SK-N-SH (cell line): ENCODE data around the gene CSNK1G3. TPM values are rescaled to one million over a fixed set of nuclear protein-coding genes. Genes with fewer than 3 reads are reported as not detected.

ENCODE experiments used
- CTCF ChIA-PET: fragments of 300-600, 350-600 bp; formaldehyde crosslinking; extraction: SDS; loops from one replicate; lab custom pipeline; 2021; lab: Yijun Ruan, JAX
- POLR2A ChIA-PET: fragments of 350-600 bp; sonication (Branson Sonifier 250); formaldehyde crosslinking; extraction: SDS; loops from one replicate; lab custom pipeline; 2020; ENCODE audit warnings: antibody characterized with exemption, inconsistent platforms; lab: Yijun Ruan, JAX
- DNase-seq: peaks from one replicate; pipeline ENCODE4 v3.0.0; 2012
- H2AFZ ChIP-seq: fragments of 200-600 bp; sonication (generic); 2 replicates; pipeline ENCODE4 v1.8.1; 2016; ENCODE audit warnings: antibody characterized with exemption, mild to moderate bottlenecking, low read depth
- H3F3A ChIP-seq: fragments of 200-600 bp; sonication (generic); replicated peaks from 2 replicates; pipeline ENCODE3; 2016; ENCODE audit warnings: antibody characterized with exemption, mild to moderate bottlenecking; ENCODE audit not compliant: insufficient read depth
- H3K27ac ChIP-seq, 2 experiments: fragments of 200-500 bp in 1 of 2; fragments of 200-600 bp in 1 of 2; sonication (Bioruptor generic) in 1 of 2; sonication (generic), shearing (Covaris generic) in 1 of 2; 2 replicates each; pipeline versions ENCODE4 v1.5.1 to v1.6.1; 2014 to 2016; ENCODE audit warnings: low read depth in 2 of 2, inconsistent platforms in 1 of 2, low read length in 1 of 2, mild to moderate bottlenecking in 1 of 2, mixed read lengths in 1 of 2
- H3K27me3 ChIP-seq: fragments of 200-600 bp; sonication (generic), shearing (Covaris generic); 2 replicates; pipeline ENCODE4 v1.6.1; 2016; ENCODE audit warnings: mixed run types; ENCODE audit not compliant: insufficient read depth
- H3K36me3 ChIP-seq, 2 experiments: fragments of 200-500 bp in 1 of 2; fragments of 200-600 bp in 1 of 2; sonication (Bioruptor generic) in 1 of 2; sonication (generic) in 1 of 2; replicated peaks in 1 of 2; 2 replicates each; pipeline versions ENCODE3 to v1.5.1; 2014 to 2016; ENCODE audit warnings: low read length in 1 of 2, mild to moderate bottlenecking in 1 of 2; ENCODE audit not compliant: insufficient read depth in 2 of 2, control insufficient read depth in 1 of 2
- H3K4me1 ChIP-seq, 2 experiments: fragments of 200-500 bp in 1 of 2; fragments of 200-600 bp in 1 of 2; sonication (Bioruptor generic) in 1 of 2; sonication (generic), shearing (Covaris generic) in 1 of 2; 2 replicates each; pipeline versions ENCODE4 v1.5.1 to v1.6.1; 2014 to 2016; ENCODE audit warnings: low read depth in 1 of 2, low read length in 1 of 2, mixed run types in 1 of 2; ENCODE audit not compliant: insufficient read depth in 2 of 2, control insufficient read depth in 1 of 2
- H3K4me2 ChIP-seq: fragments of 200-600 bp; sonication (generic), shearing (Covaris generic); 2 replicates; pipeline ENCODE4 v1.6.1; 2017; ENCODE audit warnings: mixed run types
- H3K4me3 ChIP-seq, 2 experiments: fragments of 200-500 bp in 1 of 2; fragments of 200-600 bp in 1 of 2; sonication (Bioruptor generic) in 1 of 2; sonication (generic), shearing (Covaris generic) in 1 of 2; 2 replicates each; pipeline versions ENCODE4 v1.5.1 to v1.8.1; 2014 to 2016; ENCODE audit warnings: low read depth in 2 of 2, inconsistent platforms in 1 of 2, low read length in 1 of 2, mild to moderate bottlenecking in 1 of 2, mixed read lengths in 1 of 2, moderate library complexity in 1 of 2
- H3K79me2 ChIP-seq: fragments of 200-600 bp; sonication (generic); 2 replicates; pipeline ENCODE4 v1.8.1; 2017; ENCODE audit warnings: mild to moderate bottlenecking; ENCODE audit not compliant: insufficient read depth
- H3K9ac ChIP-seq: fragments of 200-600 bp; sonication (generic); 2 replicates; pipeline ENCODE4 v1.6.1; 2017; ENCODE audit warnings: mixed run types
- H3K9me2 ChIP-seq: fragments of 200-600 bp; sonication (generic); 2 replicates; pipeline ENCODE4 v1.6.1; 2017; ENCODE audit warnings: mixed run types
- H3K9me3 ChIP-seq: fragments of 200-600 bp; sonication (generic); 2 replicates; pipeline ENCODE4 v1.6.1; 2017; ENCODE audit warnings: mixed run types, mild to moderate bottlenecking, moderate library complexity
- H4K20me1 ChIP-seq: fragments of 200-600 bp; sonication (generic); 2 replicates; pipeline ENCODE4 v1.6.1; 2017; ENCODE audit warnings: mild to moderate bottlenecking, mixed run types; ENCODE audit not compliant: insufficient read depth
- CHD2 ChIP-seq: fragments of 150-350 bp; IDR thresholded peaks from 2 replicates; pipeline ENCODE4 v1.6.1; 2018; ENCODE audit warnings: low read length; ENCODE audit not compliant: partially characterized antibody
- ELF1 ChIP-seq: IDR thresholded peaks from 2 replicates; pipeline ENCODE4 v1.4.0; 2012
- EP300 ChIP-seq, 2 experiments: IDR thresholded peaks; 2 replicates each; pipeline versions ENCODE4 v1.4.0 to v1.6.1; 2012; ENCODE audit warnings: borderline replicate concordance in 1 of 2, low read depth in 1 of 2, low read length in 1 of 2
- GABPA ChIP-seq: IDR thresholded peaks from 2 replicates; pipeline ENCODE4 v1.4.0; 2012; ENCODE audit warnings: low read depth, mild to moderate bottlenecking
- GATA2 ChIP-seq: sonication (generic); formaldehyde crosslinking; IDR thresholded peaks from 2 replicates; pipeline ENCODE4 v1.5.0; 2020; ENCODE audit warnings: mild to moderate bottlenecking, missing genetic modification reagents
- MEF2A ChIP-seq: IDR thresholded peaks from 2 replicates; pipeline ENCODE4 v1.4.0; 2012; ENCODE audit warnings: low read depth, borderline replicate concordance
- MXI1 ChIP-seq: IDR thresholded peaks from 2 replicates; pipeline ENCODE4 v1.6.1; 2012; ENCODE audit warnings: mild to moderate bottlenecking, low read depth, low read length, improper control_type of control experiment
- RAD21 ChIP-seq: IDR thresholded peaks from 2 replicates; pipeline ENCODE4 v1.6.1; 2012; ENCODE audit warnings: mild to moderate bottlenecking, low read length
- RCOR1 ChIP-seq: fragments of 150-350 bp; IDR thresholded peaks from 2 replicates; pipeline ENCODE4 v1.6.1; 2017; ENCODE audit warnings: antibody characterized with exemption, low read length
- TEAD4 ChIP-seq: IDR thresholded peaks from 2 replicates; pipeline ENCODE4 v1.4.0; 2012; ENCODE audit warnings: mild to moderate bottlenecking, borderline replicate concordance; ENCODE audit not compliant: insufficient read depth
- YY1 ChIP-seq: IDR thresholded peaks from 2 replicates; pipeline ENCODE4 v1.4.0; 2012; ENCODE audit warnings: low read depth, mild to moderate bottlenecking
- whole genome bisulfite sequencing: methylation state at CpG from one replicate; pipeline ENCODE4 v1.1.6; 2017; ENCODE audit warnings: low lambda C conversion rate; 5-methylcytosine and 5-hydroxymethylcytosine counted together
- polyA plus RNA-seq, 3 experiments: library from polyadenylated mRNA; depleted of rRNA; stranded (reverse); fragments of >200 nt; gene quantifications; 2 replicates each; pipeline ENCODE4 v1.2.3, GENCODE V29; 2012
- TF ChIP-seq, protein P1 (sequence below): fragments of 150-350 bp; IDR thresholded peaks from 2 replicates; pipeline ENCODE4 v1.6.1; 2017; ENCODE audit warnings: antibody characterized with exemption, low read length, low read depth, borderline replicate concordance
- TF ChIP-seq, protein P2 (sequence below): fragments of 150-350 bp; IDR thresholded peaks from 2 replicates; pipeline ENCODE4 v1.6.1; 2016; ENCODE audit warnings: mild to moderate bottlenecking, low read depth, low read length
- TF ChIP-seq, protein P3 (sequence below): IDR thresholded peaks from 2 replicates; pipeline ENCODE4 v1.4.0; 2012; ENCODE audit warnings: low read depth, borderline replicate concordance
- TF ChIP-seq, protein P4 (sequence below): IDR thresholded peaks from 2 replicates; pipeline ENCODE4 v1.4.0; 2012; ENCODE audit warnings: low read depth, borderline replicate concordance

CSNK1G3 gene
- polyA plus RNA-seq, 1 of the 3 experiments (the other 2 are of a cell fraction): 13.1 TPM

DNA sequence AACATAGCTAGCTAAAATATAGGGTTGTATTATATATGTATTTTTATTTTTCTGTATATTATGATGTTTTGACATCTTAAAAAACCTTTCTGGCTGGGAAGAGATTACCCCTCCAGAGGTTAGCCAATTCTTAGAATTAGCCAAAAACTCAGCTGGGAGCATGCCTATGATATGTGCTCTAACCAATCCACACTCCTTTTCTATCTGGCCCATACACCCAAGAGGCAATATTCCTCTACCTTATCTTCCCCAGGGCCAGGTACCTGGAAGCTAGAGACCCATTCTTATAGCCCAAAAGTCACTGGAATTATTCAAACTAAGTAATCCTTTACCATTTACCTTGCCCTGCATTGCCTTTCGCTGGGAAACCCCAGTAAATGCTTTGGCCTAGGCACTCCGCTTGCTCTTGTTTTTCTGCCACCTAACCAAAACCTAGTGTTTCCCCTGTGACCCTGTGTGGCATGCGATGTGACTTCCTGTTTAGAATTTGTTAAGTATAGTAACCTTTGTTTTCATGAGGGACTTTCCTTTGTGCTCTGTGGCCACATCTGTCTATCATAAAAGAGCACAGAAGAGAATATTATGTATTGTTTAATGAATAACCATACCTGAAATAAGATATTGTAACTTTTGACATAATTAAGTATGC lies 37.4 kb downstream of the CSNK1G3 start (continued):
- TF ChIP-seq, protein P1, sequence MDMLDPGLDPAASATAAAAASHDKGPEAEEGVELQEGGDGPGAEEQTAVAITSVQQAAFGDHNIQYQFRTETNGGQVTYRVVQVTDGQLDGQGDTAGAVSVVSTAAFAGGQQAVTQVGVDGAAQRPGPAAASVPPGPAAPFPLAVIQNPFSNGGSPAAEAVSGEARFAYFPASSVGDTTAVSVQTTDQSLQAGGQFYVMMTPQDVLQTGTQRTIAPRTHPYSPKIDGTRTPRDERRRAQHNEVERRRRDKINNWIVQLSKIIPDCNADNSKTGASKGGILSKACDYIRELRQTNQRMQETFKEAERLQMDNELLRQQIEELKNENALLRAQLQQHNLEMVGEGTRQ: no peak
- TF ChIP-seq, protein P2, sequence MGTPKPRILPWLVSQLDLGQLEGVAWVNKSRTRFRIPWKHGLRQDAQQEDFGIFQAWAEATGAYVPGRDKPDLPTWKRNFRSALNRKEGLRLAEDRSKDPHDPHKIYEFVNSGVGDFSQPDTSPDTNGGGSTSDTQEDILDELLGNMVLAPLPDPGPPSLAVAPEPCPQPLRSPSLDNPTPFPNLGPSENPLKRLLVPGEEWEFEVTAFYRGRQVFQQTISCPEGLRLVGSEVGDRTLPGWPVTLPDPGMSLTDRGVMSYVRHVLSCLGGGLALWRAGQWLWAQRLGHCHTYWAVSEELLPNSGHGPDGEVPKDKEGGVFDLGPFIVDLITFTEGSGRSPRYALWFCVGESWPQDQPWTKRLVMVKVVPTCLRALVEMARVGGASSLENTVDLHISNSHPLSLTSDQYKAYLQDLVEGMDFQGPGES: no peak
- TF ChIP-seq, protein P3, sequence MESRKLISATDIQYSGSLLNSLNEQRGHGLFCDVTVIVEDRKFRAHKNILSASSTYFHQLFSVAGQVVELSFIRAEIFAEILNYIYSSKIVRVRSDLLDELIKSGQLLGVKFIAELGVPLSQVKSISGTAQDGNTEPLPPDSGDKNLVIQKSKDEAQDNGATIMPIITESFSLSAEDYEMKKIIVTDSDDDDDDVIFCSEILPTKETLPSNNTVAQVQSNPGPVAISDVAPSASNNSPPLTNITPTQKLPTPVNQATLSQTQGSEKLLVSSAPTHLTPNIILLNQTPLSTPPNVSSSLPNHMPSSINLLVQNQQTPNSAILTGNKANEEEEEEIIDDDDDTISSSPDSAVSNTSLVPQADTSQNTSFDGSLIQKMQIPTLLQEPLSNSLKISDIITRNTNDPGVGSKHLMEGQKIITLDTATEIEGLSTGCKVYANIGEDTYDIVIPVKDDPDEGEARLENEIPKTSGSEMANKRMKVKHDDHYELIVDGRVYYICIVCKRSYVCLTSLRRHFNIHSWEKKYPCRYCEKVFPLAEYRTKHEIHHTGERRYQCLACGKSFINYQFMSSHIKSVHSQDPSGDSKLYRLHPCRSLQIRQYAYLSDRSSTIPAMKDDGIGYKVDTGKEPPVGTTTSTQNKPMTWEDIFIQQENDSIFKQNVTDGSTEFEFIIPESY: no peak
- TF ChIP-seq TEAD4: no peak
- TF ChIP-seq GABPA: no peak
- no peak for TF ChIP-seq YY1
- TF ChIP-seq ELF1: no peak

DNA sequence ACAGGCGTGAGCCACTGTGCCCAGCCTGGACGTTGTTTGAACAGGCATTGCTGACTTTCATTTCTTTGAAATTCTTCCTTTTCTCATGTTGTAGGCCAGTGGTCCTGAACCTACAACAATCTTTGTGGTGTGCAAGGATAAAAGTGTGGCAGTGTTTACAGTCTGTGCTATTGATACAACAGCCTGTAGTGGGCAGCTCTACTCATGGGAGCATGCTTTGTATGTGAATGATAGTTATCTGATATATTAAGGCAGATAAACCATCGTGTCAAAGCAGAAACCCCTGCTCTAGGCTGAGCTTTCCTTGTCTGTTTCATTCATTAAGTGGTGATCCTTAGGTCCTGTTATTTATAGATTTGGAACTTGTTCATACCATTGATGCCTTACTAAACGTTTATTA lies 42.6 kb downstream of the CSNK1G3 start:
- peaks cover 18 to 32% of the 10 kb centered on the region in 2 experiments for H3K36me3 ChIP-seq
- H3K9ac ChIP-seq: no peak overlapping the region
- no peaks in the 10 kb centered on the region for H3K9me2 ChIP-seq
- POLR2A ChIA-PET: no interaction called here
- H3K4me3 ChIP-seq: no peak overlapping the region
- no peaks in the 10 kb centered on the region for H3K9me3 ChIP-seq
- H3K27me3 ChIP-seq: no peaks in the 10 kb centered on the region
- H3K4me1 ChIP-seq: peaks cover 0 to 2% of the 10 kb centered on the region in 2 experiments; a peak in 3 of 4 replicates
- H3F3A ChIP-seq: no peaks in the 10 kb centered on the region
- H3K4me2 ChIP-seq: no peak overlapping the region
- WGBS: 64% methylated on average over 4 of the region's 4 CpGs
- H3K27ac ChIP-seq: no peak overlapping the region
- CTCF ChIA-PET: interaction anchor here (0.6 to 1.5 kb wide), 2 partner anchors 20 to 56 kb away, joined by 3 read pairs; no protein-coding TSS in a partner anchor
- no peaks in the 10 kb centered on the region for H4K20me1 ChIP-seq
- DNase-seq: no peak
- H2AFZ ChIP-seq: no peak overlapping the region
- TF ChIP-seq RAD21: 0 out of 2 replicates have a peak, but pooled peaks have one; percentile 5
- peak; percentile 63 for TF ChIP-seq GATA2 (CRISPR knock-in tag)
- no peak for TF ChIP-seq EP300 (IDR thresholded peaks at IDR 0.05; ENCODE audit: borderline replicate concordance in 1 of 2, low read depth in 1 of 2, low read length in 1 of 2)
- TF ChIP-seq CHD2: no peak
- TF ChIP-seq RCOR1: no peak
- no peak for TF ChIP-seq MXI1
- TF ChIP-seq, protein P4, sequence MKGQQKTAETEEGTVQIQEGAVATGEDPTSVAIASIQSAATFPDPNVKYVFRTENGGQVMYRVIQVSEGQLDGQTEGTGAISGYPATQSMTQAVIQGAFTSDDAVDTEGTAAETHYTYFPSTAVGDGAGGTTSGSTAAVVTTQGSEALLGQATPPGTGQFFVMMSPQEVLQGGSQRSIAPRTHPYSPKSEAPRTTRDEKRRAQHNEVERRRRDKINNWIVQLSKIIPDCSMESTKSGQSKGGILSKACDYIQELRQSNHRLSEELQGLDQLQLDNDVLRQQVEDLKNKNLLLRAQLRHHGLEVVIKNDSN: no peak
- TF ChIP-seq, protein P2: no peak
- no peak for TF ChIP-seq MEF2A
- peaks cover 12% of the 10 kb centered on the region for H3K79me2 ChIP-seq
